Astrocyte (in vitro differentiated cells and primary cell): Measurements from ENCODE around the gene FICD.

Experiments
- EZH2 ChIP-seq: IDR thresholded peaks from 2 replicates; pipeline ENCODE4 v1.6.1; 2012; ENCODE audit warnings: mild to moderate bottlenecking, low read length, inconsistent platforms; ENCODE audit not compliant: insufficient read depth
- TF ChIP-seq, protein P1 (sequence below): IDR thresholded peaks from 2 replicates; pipeline ENCODE4 v1.5.1; 2011; ENCODE audit warnings: low read depth, mild to moderate bottlenecking, inconsistent platforms, low read length, moderate library complexity; ENCODE audit not compliant: insufficient read depth

DNA sequence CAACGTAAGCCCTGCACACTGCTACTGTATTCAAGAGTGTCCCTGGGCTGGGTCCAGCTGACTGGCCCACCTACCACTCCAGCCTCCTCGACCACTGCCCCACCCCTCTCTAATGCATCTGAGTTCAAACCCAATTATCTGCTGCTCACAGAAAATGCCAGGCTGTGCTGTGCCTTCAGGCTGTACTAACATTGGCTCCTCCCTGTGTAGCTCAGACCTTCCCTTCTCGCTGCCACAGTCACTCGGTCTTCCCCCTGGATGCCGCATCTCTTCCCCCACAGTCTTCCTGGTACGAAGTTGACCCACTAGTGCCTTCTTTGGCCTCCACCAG, 12.1 kb downstream of the FICD start:
- TF ChIP-seq, protein P1, sequence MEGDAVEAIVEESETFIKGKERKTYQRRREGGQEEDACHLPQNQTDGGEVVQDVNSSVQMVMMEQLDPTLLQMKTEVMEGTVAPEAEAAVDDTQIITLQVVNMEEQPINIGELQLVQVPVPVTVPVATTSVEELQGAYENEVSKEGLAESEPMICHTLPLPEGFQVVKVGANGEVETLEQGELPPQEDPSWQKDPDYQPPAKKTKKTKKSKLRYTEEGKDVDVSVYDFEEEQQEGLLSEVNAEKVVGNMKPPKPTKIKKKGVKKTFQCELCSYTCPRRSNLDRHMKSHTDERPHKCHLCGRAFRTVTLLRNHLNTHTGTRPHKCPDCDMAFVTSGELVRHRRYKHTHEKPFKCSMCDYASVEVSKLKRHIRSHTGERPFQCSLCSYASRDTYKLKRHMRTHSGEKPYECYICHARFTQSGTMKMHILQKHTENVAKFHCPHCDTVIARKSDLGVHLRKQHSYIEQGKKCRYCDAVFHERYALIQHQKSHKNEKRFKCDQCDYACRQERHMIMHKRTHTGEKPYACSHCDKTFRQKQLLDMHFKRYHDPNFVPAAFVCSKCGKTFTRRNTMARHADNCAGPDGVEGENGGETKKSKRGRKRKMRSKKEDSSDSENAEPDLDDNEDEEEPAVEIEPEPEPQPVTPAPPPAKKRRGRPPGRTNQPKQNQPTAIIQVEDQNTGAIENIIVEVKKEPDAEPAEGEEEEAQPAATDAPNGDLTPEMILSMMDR = no peak
- TF ChIP-seq EZH2 = no peak
